NCI-H2107 treated with DMSO at 0.1 percent for 48 hours (cell line): ENCODE data around the gene MEGF6.

Experiments
- DNase-seq: peaks from one replicate; lab custom pipeline; 2025; ENCODE audit not compliant: unreplicated experiment; lab: John Stamatoyannopoulos, UW

Gene MEGF6

GRCh38 chr1:3611170-3612019, at the start of gene MEGF6:
TSS of gene MEGF6 (minus strand) at chr1:3611508. CDS start at chr1:3611268, 240 bp downstream.
- DNase-seq, result no peak

GRCh38 chr1:3660704-3661103, 49.4 kb upstream of the MEGF6 start:
- no peak for DNase-seq

DNA sequence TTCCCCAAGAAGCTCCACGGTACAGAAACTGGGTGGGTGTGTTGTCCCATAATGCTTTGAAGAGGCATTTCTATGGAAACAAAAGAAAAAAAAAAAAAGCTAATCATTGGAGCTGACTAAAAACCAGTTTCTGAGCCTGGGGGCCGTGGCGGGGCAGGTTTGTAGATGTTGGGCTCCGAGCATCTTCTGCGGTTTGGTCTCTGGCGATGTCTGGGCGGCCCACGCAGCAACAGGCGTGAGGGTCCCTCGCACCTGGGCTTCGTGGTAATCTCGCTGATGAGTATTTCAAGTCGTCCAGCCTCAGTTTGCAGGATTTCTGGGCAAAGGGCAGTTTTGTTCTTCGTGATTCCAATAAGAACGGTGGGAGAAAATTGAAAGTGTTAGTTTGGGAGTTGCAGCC, 47.8 kb upstream of the MEGF6 start:
- no peak for DNase-seq

- no peak for DNase-seq
Observed at GRCh38 chr1:3658231-3658615, 46.9 kb upstream of the MEGF6 start.

DNA sequence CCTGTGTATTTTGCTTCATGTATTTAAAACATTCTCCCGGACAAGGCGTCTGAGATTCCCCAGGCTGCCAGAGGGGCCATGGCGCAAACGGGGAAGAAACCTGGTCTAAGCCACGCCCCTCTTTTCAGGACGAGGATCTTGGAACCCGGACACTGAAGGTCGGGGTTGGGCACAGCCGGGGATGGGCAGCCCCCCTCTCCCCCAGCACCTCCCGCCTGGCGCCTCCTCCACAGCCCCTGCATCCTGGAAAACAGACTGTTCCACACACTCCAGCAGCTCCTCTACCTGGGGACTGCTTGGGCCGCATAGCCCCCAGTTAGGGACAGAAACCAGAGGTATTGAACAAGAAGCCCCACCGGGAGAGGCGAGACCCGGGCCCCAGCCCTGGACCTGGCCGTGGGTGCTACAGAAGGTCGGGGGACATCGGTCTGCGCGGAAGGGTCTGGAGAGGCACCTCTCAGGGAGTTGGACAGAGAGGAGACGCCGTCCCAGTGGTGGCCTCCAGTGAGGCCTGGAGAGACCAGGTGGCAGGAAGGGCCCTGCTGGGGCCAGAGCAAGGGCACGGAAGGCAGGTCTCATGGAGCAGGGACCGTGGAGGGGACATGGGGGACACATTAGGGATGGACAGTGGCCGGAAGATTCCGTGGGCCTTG, 46.4 kb upstream of the MEGF6 start:
- no peak for DNase-seq

- no peak for DNase-seq
Observed at GRCh38 chr1:3657096-3657475, 45.8 kb upstream of the MEGF6 start.

- no peak for DNase-seq
Observed at GRCh38 chr1:3656450-3657095, 45.3 kb upstream of the MEGF6 start.

GRCh38 chr1:3654549-3655281, 43.4 kb upstream of the MEGF6 start:
- DNase-seq, result no peak

DNA sequence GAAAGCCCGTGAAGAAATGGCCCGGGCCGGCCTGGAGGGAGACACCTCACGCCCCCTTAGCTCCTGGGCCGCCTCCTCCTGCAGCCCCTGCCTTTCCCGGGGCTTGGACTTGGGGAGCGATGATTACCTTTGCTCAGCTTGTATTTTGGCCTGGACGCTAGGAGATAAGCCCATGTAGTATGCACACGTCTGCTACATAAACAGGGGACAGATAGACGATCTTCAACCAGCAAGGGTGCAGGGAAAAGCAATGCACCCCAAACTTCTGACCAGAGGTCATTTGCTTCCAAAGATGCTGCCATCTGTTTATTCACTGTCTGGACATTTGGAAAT, 41.9 kb upstream of the MEGF6 start:
- no peak for DNase-seq

- no peak for DNase-seq
Observed at GRCh38 chr1:3652548-3653285, 41.4 kb upstream of the MEGF6 start.

DNA sequence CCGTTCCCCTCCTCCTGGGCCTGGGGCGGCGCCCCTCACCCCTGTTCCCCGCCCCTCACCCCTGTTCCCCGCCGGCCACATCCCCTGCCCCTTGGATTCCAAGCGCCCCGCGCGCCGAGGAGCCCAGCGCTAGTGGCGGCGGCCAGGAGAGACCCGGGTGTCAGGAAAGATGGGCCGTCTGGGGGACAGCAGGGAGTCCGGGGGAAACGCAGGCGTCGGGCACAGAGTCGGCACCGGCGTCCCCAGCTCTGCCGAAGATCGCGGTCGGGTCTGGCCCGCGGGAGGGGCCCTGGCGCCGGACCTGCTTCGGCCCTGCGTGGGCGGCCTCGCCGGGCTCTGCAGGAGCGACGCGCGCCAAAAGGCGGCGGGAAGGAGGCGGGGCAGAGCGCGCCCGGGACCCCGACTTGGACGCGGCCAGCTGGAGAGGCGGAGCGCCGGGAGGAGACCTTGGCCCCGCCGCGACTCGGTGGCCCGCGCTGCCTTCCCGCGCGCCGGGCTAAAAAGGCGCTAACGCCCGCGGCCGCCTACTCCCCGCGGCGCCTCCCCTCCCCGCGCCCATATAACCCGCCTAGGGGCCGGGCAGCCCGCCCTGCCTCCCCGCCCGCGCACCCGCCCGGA, 40.7 kb upstream of the MEGF6 start, which contains the start of gene TP73:
TSS of gene TP73 (plus strand) at position 587 of the 618 bp plus-strand sequence. CDS start 29,850 bp downstream, outside the sequence.
- DNase-seq, result no peak

- no peak for DNase-seq
Observed at GRCh38 chr1:3651026-3651929, 40.0 kb upstream of the MEGF6 start.

DNA sequence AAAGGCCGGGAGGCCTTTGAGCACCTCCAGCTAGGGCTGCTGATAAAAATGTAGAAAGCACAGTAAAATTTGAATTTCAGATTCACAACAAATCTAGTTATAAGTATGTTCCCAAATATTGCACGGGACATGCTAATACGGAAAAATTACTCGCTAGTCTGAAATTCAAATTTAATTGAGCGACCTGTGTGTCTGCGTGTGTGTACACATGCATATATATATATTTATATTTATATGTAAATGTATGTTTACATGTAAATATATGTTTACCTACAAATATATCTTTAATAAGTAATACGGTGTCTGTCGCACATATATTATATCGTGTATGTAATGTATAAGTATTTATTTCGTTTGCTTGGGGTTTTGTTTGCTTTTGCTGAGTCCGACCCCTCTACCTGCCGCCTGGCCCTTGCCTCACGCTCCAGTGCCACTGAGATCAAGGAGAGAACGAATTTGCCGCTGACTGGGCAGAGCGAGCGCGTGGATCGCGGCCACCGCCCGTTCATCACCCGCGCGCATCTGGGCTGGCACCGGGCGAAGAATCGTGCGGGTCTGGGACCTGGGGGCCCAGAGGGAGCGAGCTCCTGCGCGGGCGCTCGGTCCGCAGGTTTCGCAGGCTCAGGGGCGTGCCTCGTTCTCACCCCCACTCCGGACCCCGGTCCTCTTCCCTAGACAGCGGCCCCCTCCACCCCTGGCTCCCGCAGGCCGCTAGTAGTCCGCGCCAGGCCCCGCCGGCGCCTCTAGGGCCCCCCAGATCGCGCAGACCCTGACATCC, 39.1 kb upstream of the MEGF6 start:
- no peak for DNase-seq

DNA sequence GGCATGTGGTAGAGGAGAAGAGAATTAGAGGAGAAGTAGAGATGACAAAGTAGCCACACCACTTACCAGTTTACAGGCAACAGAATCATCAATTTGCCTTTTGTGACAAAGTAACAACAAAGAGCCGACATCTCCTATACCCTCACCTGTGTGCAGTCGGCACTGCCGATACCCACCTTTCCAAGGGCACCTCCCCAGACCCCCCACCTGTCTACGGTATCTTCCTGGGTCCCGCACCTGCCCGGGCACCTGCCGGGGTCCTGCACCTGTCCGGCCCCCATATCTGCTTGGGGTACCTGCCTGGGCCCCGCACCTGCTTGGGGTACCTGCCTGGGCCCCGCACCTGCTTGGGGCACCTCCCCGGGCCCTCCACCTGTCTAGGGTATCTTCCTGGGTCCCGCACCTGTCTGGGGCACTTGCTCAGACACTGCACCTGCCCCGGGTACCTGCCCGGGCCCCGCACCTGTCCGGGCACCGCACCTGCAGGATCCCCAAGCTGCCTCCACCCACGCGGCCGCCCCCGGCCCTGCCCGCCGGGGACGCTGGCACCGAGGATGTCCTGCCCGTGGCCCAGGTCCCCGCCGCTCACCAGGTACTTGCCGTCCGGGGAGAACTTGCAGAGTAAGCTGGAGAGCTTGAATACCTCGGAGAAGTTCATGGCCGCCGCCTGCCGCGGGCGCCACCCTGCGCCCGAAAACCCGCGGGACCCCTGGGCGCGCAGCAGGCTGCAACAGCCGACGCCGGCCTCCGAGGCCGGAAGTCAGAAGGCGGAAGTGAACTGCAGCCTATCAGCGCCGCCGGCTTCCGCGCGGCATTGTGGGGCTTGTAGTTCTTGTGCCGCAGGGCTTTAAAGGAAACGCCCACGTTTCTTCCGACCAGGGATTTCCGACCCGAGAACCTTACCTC, 38.3 kb upstream of the MEGF6 start, which contains the start of gene WRAP73:
TSS of gene WRAP73 (minus strand) at position 762 of the 906 bp plus-strand sequence. CDS start at position 658, 104 bp downstream.
- peak; percentile 19 for DNase-seq

DNA sequence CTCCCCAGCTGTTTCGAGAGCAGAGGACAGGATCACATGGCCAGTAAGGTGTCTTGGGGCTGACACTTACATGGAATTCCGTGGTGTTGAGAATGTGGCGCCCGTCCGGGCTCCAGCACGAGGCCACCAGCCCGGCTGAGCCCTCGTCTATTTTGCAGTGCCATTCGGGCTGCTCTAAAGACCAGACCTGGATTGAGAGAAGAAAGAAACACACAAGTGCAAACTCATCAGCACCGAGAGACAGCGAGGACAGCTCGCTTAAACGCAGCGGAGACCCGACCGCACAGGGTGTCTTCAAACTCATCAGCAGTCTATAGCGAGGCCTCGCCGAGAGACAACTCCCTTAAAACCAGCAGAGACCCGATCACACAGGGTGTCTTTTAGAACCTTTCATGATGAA, 35.3 kb upstream of the MEGF6 start:
- DNase-seq, result no peak

- no peak for DNase-seq
Observed at GRCh38 chr1:3645666-3646355, 34.5 kb upstream of the MEGF6 start.

DNA sequence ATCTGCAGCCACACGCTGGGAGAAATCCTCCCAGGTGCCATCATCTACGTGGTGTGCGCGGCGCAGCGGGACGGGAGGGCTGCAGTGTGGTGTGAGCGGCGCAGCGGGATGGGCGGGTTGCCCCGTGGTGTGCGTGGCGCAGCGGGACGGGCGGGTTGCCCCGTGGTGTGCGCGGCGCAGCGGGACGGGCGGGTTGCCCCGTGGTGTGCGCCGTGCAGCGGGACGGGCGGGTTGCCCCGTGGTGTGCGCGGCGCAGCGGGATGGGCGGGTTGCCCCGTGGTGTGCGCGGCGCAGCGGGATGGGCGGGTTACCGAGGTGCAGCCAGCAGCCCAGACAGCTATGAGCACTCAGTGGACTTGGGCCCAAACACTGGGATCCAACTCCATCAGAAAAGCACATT, 33.9 kb upstream of the MEGF6 start:
- no peak for DNase-seq
